ENCODE measurements around the gene ACRBP.

The ACRBP gene

GRCh38 chr12:6646276-6647082 is 753 bp downstream of the ACRBP start:
- no peak for DNase-seq

GRCh38 chr12:6644903-6645302 is 2.3 kb downstream of the ACRBP start:
- no peak for DNase-seq

GRCh38 chr12:6644257-6644596 is 3.0 kb downstream of the ACRBP start:
- no peak for DNase-seq

GRCh38 chr12:6643569-6644256 is 3.5 kb downstream of the ACRBP start:
- no peak for DNase-seq

GRCh38 chr12:6641131-6641530 is 6.1 kb downstream of the ACRBP start:
- DNase-seq = no peak

- DNase-seq = no peak
Measured at GRCh38 chr12:6640497-6640896, 6.7 kb downstream of the ACRBP start.

GRCh38 chr12:6639151-6639801 is 8.0 kb downstream of the ACRBP start:
- DNase-seq = no peak

GRCh38 chr12:6638305-6638704 is 8.9 kb downstream of the ACRBP start:
- DNase-seq = no peak

GRCh38 chr12:6635856-6636531 is 11.2 kb downstream of the ACRBP start, which contains the start of gene LPAR5:
TSS of gene LPAR5 (minus strand) at chr12:6635959. CDS start at chr12:6621248, 14,711 bp downstream.
- DNase-seq = no peak

- DNase-seq = no peak
Measured at GRCh38 chr12:6635375-6635855, 11.8 kb downstream of the ACRBP start.

GRCh38 chr12:6632026-6632983 is 14.9 kb downstream of the ACRBP start:
- no peak for DNase-seq

- no peak for DNase-seq
Measured at GRCh38 chr12:6631549-6631961, 15.7 kb downstream of the ACRBP start.

GRCh38 chr12:6630736-6631135 is 16.5 kb downstream of the ACRBP start:
- no peak for DNase-seq

- DNase-seq = no peak
Measured at GRCh38 chr12:6627616-6628015, 19.6 kb downstream of the ACRBP start.

GRCh38 chr12:6626654-6627283 is 20.5 kb downstream of the ACRBP start:
- no peak for DNase-seq

- no peak for DNase-seq
Measured at GRCh38 chr12:6620885-6621274, 26.4 kb downstream of the ACRBP start.

- no peak for DNase-seq
Measured at GRCh38 chr12:6620137-6620884, 26.9 kb downstream of the ACRBP start.

- no peak for DNase-seq
Measured at GRCh38 chr12:6618483-6619225, 28.6 kb downstream of the ACRBP start.

- no peak for DNase-seq
Measured at GRCh38 chr12:6615802-6616201, 31.4 kb downstream of the ACRBP start.

All from NCI-H1930 (cell line).